ENCODE results near the gene MBD3.

MBD3 gene

DNA sequence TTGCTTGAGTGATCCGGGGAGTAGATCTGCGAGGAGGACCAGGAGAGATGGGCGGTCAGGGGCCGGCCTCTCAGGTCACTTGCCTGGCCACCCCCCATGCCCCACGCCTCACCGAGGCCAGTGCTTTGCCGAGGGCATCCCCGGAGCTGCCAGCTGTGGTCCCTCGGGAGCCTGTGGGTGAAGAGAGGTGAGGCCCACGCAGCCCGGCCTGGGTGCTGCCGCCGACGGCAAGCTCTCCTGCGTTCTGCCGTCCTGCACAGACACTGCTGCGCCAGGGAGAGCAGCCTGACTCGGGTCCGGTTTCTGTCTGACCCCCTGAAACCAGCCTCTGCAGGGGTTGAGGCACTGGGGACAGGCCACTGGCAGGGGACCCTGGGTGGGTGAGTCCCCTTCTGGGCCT is 28.4 kb upstream of the MBD3 start (continued):
- TF ChIP-seq CSDC2 (CRISPR knock-in tag; IDR thresholded peaks at IDR 0.05), result no peak
- TF ChIP-seq, protein P1, sequence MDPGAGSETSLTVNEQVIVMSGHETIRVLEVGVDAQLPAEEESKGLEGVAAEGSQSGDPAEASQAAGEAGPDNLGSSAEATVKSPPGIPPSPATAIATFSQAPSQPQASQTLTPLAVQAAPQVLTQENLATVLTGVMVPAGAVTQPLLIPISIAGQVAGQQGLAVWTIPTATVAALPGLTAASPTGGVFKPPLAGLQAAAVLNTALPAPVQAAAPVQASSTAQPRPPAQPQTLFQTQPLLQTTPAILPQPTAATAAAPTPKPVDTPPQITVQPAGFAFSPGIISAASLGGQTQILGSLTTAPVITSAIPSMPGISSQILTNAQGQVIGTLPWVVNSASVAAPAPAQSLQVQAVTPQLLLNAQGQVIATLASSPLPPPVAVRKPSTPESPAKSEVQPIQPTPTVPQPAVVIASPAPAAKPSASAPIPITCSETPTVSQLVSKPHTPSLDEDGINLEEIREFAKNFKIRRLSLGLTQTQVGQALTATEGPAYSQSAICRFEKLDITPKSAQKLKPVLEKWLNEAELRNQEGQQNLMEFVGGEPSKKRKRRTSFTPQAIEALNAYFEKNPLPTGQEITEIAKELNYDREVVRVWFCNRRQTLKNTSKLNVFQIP (CRISPR knock-in tag; IDR thresholded peaks at IDR 0.05; ENCODE audit: borderline replicate concordance, low read depth), result no peak
- TF ChIP-seq ZNF565 (CRISPR knock-in tag; conservative IDR thresholded peaks at IDR 0.05; ENCODE audit: low read depth), result no peak

DNA sequence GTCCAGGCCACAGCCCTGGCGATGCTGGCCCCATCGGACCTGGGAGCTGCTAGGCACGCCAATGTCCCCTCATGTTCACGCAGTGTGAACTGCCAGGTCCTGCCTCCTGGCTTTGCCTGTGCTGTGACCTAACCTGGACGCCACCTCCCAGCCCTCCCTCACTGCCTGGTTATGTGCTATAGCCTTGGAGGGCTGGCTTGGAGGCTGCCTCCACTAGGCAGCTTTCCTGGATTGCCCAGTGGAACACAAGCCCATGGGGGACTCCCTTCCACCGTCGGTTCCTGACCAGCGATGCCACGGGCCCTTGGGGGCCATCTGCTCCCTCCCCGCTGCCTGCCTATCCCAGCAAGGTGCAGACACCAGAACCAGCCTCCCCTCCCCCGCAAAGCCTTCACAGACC is 27.8 kb upstream of the MBD3 start:
- no peak for TF ChIP-seq SNAI2 (CRISPR knock-in tag; IDR thresholded peaks at IDR 0.05)
- TF ChIP-seq ZNF70 (CRISPR knock-in tag; IDR thresholded peaks at IDR 0.05), result no peak
- TF ChIP-seq ISL1 (CRISPR knock-in tag; IDR thresholded peaks at IDR 0.05), result no peak
- TF ChIP-seq, protein P1 (CRISPR knock-in tag; IDR thresholded peaks at IDR 0.05; ENCODE audit: borderline replicate concordance, low read depth), result no peak
- no peak for TF ChIP-seq PPARA (CRISPR knock-in tag; IDR thresholded peaks at IDR 0.05; ENCODE audit: borderline replicate concordance)
- no peak for TF ChIP-seq ZFP30 (CRISPR knock-in tag; IDR thresholded peaks at IDR 0.05)
- TF ChIP-seq TCF4 (CRISPR knock-in tag; IDR thresholded peaks at IDR 0.05; ENCODE audit: borderline replicate concordance), result no peak
- no peak for TF ChIP-seq GLIS3 (CRISPR knock-in tag; IDR thresholded peaks at IDR 0.05)
- TF ChIP-seq, protein P2, sequence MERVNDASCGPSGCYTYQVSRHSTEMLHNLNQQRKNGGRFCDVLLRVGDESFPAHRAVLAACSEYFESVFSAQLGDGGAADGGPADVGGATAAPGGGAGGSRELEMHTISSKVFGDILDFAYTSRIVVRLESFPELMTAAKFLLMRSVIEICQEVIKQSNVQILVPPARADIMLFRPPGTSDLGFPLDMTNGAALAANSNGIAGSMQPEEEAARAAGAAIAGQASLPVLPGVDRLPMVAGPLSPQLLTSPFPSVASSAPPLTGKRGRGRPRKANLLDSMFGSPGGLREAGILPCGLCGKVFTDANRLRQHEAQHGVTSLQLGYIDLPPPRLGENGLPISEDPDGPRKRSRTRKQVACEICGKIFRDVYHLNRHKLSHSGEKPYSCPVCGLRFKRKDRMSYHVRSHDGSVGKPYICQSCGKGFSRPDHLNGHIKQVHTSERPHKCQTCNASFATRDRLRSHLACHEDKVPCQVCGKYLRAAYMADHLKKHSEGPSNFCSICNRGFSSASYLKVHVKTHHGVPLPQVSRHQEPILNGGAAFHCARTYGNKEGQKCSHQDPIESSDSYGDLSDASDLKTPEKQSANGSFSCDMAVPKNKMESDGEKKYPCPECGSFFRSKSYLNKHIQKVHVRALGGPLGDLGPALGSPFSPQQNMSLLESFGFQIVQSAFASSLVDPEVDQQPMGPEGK (CRISPR knock-in tag; IDR thresholded peaks at IDR 0.05; ENCODE audit: borderline replicate concordance), result no peak
- TF ChIP-seq, protein P3, sequence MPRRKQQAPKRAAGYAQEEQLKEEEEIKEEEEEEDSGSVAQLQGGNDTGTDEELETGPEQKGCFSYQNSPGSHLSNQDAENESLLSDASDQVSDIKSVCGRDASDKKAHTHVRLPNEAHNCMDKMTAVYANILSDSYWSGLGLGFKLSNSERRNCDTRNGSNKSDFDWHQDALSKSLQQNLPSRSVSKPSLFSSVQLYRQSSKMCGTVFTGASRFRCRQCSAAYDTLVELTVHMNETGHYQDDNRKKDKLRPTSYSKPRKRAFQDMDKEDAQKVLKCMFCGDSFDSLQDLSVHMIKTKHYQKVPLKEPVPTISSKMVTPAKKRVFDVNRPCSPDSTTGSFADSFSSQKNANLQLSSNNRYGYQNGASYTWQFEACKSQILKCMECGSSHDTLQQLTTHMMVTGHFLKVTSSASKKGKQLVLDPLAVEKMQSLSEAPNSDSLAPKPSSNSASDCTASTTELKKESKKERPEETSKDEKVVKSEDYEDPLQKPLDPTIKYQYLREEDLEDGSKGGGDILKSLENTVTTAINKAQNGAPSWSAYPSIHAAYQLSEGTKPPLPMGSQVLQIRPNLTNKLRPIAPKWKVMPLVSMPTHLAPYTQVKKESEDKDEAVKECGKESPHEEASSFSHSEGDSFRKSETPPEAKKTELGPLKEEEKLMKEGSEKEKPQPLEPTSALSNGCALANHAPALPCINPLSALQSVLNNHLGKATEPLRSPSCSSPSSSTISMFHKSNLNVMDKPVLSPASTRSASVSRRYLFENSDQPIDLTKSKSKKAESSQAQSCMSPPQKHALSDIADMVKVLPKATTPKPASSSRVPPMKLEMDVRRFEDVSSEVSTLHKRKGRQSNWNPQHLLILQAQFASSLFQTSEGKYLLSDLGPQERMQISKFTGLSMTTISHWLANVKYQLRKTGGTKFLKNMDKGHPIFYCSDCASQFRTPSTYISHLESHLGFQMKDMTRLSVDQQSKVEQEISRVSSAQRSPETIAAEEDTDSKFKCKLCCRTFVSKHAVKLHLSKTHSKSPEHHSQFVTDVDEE (CRISPR knock-in tag; IDR thresholded peaks at IDR 0.05), result no peak
- TF ChIP-seq, protein P4, sequence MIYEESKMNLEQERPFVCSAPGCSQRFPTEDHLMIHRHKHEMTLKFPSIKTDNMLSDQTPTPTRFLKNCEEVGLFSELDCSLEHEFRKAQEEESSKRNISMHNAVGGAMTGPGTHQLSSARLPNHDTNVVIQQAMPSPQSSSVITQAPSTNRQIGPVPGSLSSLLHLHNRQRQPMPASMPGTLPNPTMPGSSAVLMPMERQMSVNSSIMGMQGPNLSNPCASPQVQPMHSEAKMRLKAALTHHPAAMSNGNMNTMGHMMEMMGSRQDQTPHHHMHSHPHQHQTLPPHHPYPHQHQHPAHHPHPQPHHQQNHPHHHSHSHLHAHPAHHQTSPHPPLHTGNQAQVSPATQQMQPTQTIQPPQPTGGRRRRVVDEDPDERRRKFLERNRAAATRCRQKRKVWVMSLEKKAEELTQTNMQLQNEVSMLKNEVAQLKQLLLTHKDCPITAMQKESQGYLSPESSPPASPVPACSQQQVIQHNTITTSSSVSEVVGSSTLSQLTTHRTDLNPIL (CRISPR knock-in tag; IDR thresholded peaks at IDR 0.05; ENCODE audit: low read depth), result no peak
- no peak for TF ChIP-seq TOX (CRISPR knock-in tag; IDR thresholded peaks at IDR 0.05; ENCODE audit: borderline replicate concordance)
- no peak for TF ChIP-seq RARB (CRISPR knock-in tag; IDR thresholded peaks at IDR 0.05)
- TF ChIP-seq ZNF565 (CRISPR knock-in tag; conservative IDR thresholded peaks at IDR 0.05; ENCODE audit: low read depth), result no peak
- ATAC-seq, result no peak

DNA sequence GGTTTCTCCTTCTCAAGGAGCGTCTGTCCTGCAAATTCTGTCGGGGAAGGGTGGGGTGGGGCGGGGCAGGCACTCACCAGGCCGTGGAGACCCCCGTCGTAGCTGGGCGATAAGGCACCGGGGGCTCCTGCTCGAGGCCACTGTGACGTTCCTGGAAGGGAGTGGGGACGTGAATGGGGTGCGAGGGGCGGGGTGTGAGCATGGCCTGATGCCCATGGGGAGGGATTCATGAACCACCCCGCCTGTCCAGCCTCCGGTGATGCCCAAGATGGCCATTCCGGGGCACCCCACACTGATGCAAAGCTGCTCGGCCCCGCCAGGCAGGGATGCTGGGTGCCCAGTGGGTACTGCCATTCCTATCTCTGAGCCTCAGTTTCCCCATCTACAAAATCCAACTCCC is 27.0 kb upstream of the MBD3 start:
- ATAC-seq, result no peak
- TF ChIP-seq ARNTL (CRISPR knock-in tag; IDR thresholded peaks at IDR 0.05; ENCODE audit: borderline replicate concordance, low read depth), result no peak

DNA sequence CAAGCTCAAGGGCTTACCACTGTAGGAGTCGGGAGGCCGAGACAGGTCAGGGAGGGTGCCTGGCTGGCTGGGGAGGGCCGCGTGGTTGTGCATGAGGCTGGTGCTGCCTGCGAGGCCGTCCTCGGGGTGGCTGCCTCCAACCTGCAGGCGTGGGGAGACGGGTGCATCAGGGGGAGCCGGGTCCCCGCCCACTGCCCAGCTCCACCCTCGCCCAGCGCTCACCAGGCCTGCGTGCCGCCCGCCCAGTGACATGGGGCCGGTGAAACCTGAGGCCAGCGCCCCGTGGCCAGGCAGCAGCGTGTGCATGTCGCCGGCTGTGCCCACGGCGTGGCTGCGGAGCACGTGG is 26.4 kb upstream of the MBD3 start:
- TF ChIP-seq PPARA (CRISPR knock-in tag; IDR thresholded peaks at IDR 0.05; ENCODE audit: borderline replicate concordance), result no peak
- TF ChIP-seq ZC3H10 (CRISPR knock-in tag; IDR thresholded peaks at IDR 0.05), result no peak
- ATAC-seq, result no peak
